Measurements from ENCODE around the gene PLCB2.

The PLCB2 gene

DNA sequence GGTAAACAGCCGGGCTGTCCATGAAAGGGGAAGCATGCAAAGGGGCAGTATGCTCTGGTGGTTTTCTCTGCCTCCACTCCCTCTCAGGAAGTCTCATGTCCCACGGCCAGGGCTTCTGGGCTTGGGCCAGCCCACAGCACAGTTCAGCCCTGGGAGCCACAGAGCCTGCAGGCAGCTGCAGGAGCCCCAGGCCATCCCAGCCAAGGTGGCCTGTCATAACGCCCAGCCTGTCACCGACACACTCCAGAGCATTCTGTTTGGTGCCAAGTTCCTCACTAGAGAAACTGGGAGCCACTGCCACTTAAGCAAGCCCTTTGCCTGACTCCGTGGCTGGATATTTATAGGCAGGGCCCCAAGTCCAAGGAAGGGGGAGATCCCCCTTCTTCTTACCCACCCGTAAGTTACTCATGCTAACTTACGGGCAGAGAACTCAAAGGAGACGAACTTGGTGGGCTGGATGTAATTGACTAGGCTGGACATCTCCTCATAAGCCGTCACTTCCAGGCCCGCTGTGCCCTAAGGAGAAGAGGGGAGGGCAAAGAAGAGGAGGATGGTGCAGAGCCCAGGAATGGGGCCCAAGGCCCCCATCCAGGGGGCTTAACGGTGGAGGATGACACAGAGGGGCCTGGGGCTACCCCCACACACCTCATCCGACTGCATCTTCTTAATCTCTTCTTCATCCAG, 11.7 kb downstream of the PLCB2 start:
- H3K4me3 ChIP-seq (ENCODE audit: low read depth, low read length): no peak overlapping the region
- DNase-seq (ENCODE audit: low read depth): no peak
- TF ChIP-seq, protein P1, sequence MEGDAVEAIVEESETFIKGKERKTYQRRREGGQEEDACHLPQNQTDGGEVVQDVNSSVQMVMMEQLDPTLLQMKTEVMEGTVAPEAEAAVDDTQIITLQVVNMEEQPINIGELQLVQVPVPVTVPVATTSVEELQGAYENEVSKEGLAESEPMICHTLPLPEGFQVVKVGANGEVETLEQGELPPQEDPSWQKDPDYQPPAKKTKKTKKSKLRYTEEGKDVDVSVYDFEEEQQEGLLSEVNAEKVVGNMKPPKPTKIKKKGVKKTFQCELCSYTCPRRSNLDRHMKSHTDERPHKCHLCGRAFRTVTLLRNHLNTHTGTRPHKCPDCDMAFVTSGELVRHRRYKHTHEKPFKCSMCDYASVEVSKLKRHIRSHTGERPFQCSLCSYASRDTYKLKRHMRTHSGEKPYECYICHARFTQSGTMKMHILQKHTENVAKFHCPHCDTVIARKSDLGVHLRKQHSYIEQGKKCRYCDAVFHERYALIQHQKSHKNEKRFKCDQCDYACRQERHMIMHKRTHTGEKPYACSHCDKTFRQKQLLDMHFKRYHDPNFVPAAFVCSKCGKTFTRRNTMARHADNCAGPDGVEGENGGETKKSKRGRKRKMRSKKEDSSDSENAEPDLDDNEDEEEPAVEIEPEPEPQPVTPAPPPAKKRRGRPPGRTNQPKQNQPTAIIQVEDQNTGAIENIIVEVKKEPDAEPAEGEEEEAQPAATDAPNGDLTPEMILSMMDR (IDR thresholded peaks at IDR 0.05; ENCODE audit: control insufficient read depth, extremely low read depth, insufficient read depth): no peak

DNA sequence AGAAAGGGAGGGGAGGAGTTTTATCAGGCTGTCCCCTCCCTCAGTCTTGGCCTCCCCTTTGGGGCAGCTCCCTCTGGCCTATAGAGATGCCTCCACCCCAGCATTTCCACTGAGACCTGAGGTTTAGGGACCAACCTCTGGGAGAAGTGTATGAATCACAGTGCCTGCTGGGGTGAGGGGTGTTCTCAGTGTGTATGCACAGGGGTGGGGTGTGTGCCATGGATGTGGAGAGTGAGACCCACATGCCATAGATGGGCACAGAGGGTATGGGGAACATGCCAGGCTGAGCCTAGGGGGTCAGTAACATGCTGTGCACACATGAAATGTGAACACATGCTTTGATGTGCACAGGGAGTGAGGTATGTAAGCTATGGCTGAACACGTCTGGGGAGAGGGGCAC, 12.4 kb downstream of the PLCB2 start:
- H3K4me3 ChIP-seq (ENCODE audit: low read depth, low read length): no peak overlapping the region
- TF ChIP-seq, protein P1 (IDR thresholded peaks at IDR 0.05; ENCODE audit: control insufficient read depth, extremely low read depth, insufficient read depth): no peak
- no peak for DNase-seq (ENCODE audit: low read depth)

DNA sequence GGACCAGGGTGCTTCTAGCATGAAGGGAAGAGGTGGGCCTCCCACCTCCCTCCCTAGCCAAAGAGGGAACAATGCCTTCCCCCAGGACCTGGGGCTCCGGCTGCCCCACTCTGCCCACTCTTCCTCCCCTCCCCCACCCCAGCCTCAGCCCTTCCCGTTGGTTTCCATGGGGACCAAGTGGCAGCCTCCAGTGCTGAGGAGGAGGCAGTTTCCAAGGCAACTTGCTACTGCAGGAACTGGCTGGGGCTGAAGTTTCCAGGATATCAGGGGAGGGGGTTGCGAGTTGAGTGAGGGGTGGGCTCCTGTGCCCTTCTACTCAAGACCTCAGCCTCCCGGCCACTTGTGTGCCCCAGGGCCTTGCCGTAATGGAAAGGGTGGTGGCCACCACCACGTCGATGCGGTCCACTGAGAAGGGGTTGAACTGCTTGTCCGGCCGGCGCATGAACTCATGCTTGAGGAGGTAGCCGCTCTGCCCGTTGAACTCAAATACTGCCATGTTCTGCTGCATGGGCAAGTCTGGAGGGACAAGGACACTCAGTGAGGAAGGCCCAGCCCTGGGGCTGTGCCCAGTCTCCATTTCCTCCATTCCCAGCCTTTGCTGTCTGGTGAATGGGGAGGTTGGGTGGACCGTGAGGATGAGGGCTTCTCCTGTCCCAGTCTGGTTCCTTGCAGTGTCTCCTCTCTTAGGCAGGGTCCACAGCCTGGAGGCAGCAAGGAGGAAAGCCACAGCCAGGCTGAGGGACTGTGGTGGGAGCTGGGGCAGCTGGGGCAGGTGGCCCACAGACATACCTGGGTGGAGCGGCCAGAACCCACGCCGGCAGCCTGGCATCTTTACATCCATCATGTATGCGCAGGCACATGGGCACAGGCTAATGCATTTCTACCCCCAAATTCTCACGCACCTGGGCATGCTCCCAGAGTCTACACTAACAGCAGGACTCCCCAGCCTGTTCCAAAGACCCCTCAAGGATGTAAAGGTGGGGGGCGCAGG, 13.5 kb downstream of the PLCB2 start:
- no peak overlapping the region for H3K4me3 ChIP-seq (ENCODE audit: low read depth, low read length)
- TF ChIP-seq, protein P1 (IDR thresholded peaks at IDR 0.05; ENCODE audit: control insufficient read depth, extremely low read depth, insufficient read depth): no peak
- DNase-seq (ENCODE audit: low read depth): no peak

DNA sequence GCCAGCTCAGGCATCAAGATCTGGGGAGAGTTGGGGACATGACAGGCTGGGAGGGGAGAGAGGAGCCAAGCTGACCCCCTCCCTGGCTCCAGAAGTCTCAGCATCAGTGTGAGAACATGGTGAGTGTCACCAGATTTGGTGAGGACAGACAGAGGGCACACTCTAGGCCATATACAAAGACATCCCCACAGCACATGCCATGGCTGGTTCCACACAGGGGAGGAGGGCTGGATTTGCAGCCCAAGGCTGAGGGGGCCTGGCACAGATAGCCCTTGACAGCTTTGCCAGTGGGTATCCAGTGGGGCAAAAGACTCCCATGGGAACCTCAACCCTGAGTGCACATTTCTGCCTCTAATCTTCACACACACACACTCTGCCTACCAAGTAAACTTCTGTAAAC, 14.7 kb downstream of the PLCB2 start:
- DNase-seq (ENCODE audit: low read depth): no peak
- TF ChIP-seq, protein P1 (IDR thresholded peaks at IDR 0.05; ENCODE audit: control insufficient read depth, extremely low read depth, insufficient read depth): no peak

DNA sequence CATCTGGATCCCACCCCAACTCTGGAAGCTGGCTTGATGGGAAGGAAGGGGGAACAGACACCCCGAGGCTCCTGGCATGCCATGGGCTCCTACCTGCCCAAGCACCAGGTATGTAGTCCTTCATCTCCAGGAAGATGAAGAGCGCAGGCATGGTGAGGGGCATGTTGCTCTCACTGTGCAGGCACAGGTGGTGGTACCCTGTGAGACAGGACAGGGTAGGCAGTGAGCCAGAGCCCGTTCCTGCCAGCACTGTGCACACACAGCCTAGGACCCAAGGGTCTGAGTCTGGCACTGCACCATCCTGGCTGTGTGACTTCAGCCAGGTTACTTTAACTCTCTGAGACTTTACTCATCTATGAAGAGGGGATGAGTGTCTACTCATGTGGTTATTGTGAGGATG, 15.5 kb downstream of the PLCB2 start:
- H3K4me3 ChIP-seq (ENCODE audit: low read depth, low read length): no peak overlapping the region
- no peak for DNase-seq (ENCODE audit: low read depth)
- TF ChIP-seq, protein P1 (IDR thresholded peaks at IDR 0.05; ENCODE audit: control insufficient read depth, extremely low read depth, insufficient read depth): no peak

More for the DNA sequence above, 14.7 kb downstream of the PLCB2 start:
- no peak overlapping the region for H3K4me3 ChIP-seq (ENCODE audit: low read depth, low read length)

DNA sequence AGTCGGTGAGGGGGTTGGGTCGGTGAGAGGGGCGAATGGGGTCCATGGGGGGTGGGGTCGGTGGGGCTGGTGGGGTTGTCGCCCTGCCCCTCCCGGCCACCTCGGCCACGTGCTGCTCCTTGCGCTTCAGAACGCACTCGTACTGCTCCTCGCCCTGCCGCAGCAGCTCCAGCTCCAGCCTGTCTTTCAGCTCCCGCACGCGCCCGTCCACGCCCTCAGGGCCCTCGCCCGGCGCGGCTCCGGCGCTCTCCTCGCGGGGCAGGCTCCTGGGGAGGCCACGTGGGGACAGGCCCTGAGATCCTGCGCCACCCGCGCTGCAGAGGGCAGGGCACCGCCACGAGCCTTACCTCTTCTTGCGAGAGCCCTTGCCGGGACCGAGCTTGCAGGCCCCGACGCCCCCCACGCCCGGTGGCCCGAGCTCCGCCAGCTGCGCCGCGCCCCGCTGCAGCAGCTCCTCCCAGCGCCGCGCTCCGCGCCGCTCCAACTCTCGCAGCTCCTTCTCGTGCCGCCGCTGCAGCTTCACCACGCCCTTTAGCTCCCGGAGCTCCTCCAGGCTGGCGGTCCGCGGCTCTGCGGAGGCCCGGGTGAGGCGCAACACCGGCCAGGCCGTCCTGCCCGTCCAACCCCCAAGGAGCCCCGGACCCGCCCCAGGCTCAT, 16.7 kb downstream of the PLCB2 start:
- DNase-seq (ENCODE audit: low read depth): no peak
- TF ChIP-seq, protein P1 (IDR thresholded peaks at IDR 0.05; ENCODE audit: control insufficient read depth, extremely low read depth, insufficient read depth): no peak
- no peak overlapping the region for H3K4me3 ChIP-seq (ENCODE audit: low read depth, low read length)

Data from LNCaP clone FGC (cell line).